ENCODE results near the gene EPG5. TPM values are rescaled to one million over a fixed set of nuclear protein-coding genes. Genes with fewer than 3 reads are reported as not detected.

Gene EPG5
- total and polyA plus RNA-seq, 10 of the 15 experiments (the other 5 are each of a cell fraction or from before 2014, with no cell fraction given), result 1.9 to 27.7 (median 9.0) TPM

GRCh38 chr18:45951016-45951714, 16.0 kb downstream of the EPG5 start:
- ChIA-PET POLR2A (no interaction called here), CTCF (interaction anchor here (1.6 to 1.7 kb wide), 2 partner anchors 10 to 123 kb away, joined by 3 to 5 read pairs; no protein-coding TSS in a partner anchor), SMC1A (ENCODE audit: uncharacterized antibody, unreplicated experiment) (no interaction called here), RAD21 (ENCODE audit: unreplicated experiment) (no interaction called here)
- FAIRE-seq, result no peak
- Histone ChIP-seq H3K9me3 (replicated peaks; ENCODE audit: control insufficient read depth, insufficient read depth, low read length) (no peaks in the 10 kb centered on the region), H3K4me3 (no peak overlapping the region), H3K4me2 (ENCODE audit: control insufficient read depth, insufficient read depth) (no peak overlapping the region), H4K20me1 (ENCODE audit: control insufficient read depth, insufficient read depth) (no peaks in the 10 kb centered on the region), H3K27me3 (replicated peaks in 1 of 2; ENCODE audit: control insufficient read depth in 2 of 2, insufficient read depth in 2 of 2, low read length in 1 of 2) (no peaks in the 10 kb centered on the region), H3K27ac (ENCODE audit: control insufficient read depth, insufficient read depth) (no peak overlapping the region), H2AFZ (ENCODE audit: control insufficient read depth, low read depth, low read length) (no peak overlapping the region), H3K9ac (ENCODE audit: control insufficient read depth, insufficient read depth, low read length) (no peak overlapping the region), H3K4me1 (ENCODE audit: control insufficient read depth, insufficient read depth, low read length) (no peaks in the 10 kb centered on the region), H3K36me3 (ENCODE audit: control insufficient read depth in 2 of 2, insufficient read depth in 2 of 2, low read length in 1 of 2) (peaks cover 2 to 26% of the 10 kb centered on the region in 2 experiments; a peak in 3 of 4 replicates), H3K79me2 (ENCODE audit: control insufficient read depth, insufficient read depth, low read length) (no peaks in the 10 kb centered on the region)
- WGBS (ENCODE audit: insufficient coverage, insufficient replicate concordance, low lambda C conversion rate, missing lambda C conversion rate), result 95% methylated on average over 4 of the region's 4 CpGs
- no peak for DNase-seq (ENCODE audit: low read depth, low spot score)
- no TSS peak for BruUV-seq (replicated peaks)
- in situ Hi-C loops (cut with MboI), result no loop called here
- intact Hi-C loops (cut with micrococcal nuclease; ENCODE audit: unreplicated experiment), result no loop called here
- no peak for TF ChIP-seq RUNX3 (IDR thresholded peaks at IDR 0.05; ENCODE audit: low read length)
- no peak for TF ChIP-seq IRF4 (IDR thresholded peaks at IDR 0.05; ENCODE audit: low read depth, low read length)
- TF ChIP-seq KDM1A (IDR thresholded peaks at IDR 0.05; ENCODE audit: borderline replicate concordance), result no peak
- TF ChIP-seq ELK1 (IDR thresholded peaks at IDR 0.05; ENCODE audit: low read depth, low read length), result no peak
- TF ChIP-seq CREM (IDR thresholded peaks at IDR 0.05; ENCODE audit: low read depth), result no peak
- no peak for TF ChIP-seq GABPA (IDR thresholded peaks at IDR 0.05; ENCODE audit: low read depth)
- TF ChIP-seq ZBTB40 (IDR thresholded peaks at IDR 0.05; ENCODE audit: borderline replicate concordance), result no peak
- no peak for TF ChIP-seq CEBPB (IDR thresholded peaks at IDR 0.05; ENCODE audit: borderline replicate concordance in 1 of 2, low read depth in 2 of 2, low read length in 2 of 2)
- no peak for TF ChIP-seq WRNIP1 (IDR thresholded peaks at IDR 0.05; ENCODE audit: borderline replicate concordance, low read depth, low read length)
- TF ChIP-seq RAD21 (IDR thresholded peaks at IDR 0.05; ENCODE audit: insufficient read depth, low read depth, low read length), result no peak
- TF ChIP-seq ATF7 (IDR thresholded peaks at IDR 0.05; ENCODE audit: low read depth), result no peak
- TF ChIP-seq PRDM15 (CRISPR knock-in tag; IDR thresholded peaks at IDR 0.05), result no peak
- ATAC-seq, result no peak
